ENCODE data around the gene DNAJC12.

DNA sequence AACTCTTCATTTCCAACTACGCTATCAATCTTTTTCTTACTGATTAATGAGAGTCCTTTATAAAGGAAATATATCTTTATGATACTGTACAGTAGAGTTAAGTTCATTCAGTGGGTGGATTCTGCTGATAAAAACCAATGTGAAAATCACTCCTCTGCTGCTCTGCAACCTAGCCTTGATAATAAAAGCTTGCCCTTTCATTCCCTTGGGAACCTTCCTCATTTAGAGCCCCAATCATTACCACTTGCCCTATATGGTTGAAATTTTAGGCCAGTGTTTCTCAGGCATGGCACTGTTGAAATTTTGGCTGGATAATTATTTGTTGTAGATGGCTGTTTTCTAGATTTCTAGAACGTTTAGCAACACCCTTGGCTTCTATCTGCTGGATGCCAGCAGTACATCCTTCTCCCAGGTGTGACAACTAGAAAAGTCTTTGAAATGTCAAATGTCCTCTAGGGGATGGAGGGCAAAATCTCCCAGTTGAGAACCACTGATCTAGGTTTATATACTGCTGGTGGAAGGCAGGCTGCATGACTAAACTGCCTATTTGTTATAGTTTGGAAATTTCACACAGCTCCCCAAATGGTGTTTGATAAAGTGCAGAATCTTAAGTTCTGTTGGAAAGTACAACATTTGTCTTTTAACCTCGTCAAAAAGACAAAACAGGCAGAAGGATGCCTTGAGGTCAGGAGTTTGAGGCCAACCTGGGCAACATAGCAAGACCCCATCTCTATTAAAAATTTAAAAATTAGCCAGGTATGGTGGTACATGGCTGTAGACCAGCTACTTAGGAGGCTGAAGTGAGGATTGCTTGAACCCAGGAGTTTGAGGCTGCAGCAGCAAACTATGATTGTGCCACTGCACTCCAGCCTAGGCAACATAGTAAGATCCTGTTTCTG, 37.6 kb upstream of the DNAJC12 start:
- TF ChIP-seq, protein P1, sequence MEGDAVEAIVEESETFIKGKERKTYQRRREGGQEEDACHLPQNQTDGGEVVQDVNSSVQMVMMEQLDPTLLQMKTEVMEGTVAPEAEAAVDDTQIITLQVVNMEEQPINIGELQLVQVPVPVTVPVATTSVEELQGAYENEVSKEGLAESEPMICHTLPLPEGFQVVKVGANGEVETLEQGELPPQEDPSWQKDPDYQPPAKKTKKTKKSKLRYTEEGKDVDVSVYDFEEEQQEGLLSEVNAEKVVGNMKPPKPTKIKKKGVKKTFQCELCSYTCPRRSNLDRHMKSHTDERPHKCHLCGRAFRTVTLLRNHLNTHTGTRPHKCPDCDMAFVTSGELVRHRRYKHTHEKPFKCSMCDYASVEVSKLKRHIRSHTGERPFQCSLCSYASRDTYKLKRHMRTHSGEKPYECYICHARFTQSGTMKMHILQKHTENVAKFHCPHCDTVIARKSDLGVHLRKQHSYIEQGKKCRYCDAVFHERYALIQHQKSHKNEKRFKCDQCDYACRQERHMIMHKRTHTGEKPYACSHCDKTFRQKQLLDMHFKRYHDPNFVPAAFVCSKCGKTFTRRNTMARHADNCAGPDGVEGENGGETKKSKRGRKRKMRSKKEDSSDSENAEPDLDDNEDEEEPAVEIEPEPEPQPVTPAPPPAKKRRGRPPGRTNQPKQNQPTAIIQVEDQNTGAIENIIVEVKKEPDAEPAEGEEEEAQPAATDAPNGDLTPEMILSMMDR (IDR thresholded peaks at IDR 0.05 in 4 of 5, conservative IDR thresholded peaks at IDR 0.05 in 1 of 5), result no peak
- TF ChIP-seq POLR2A (IDR thresholded peaks at IDR 0.05), result no peak
